Adrenal gland (tissue), 5 donors: ENCODE results near the gene DTD1.

Source experiments
- POLR2A ChIP-seq, 2 donors: fragments of 450-650 bp; IDR thresholded peaks; one replicate each; pipeline ENCODE4 v1.6.1; 2017; ENCODE audit warnings: antibody characterized with exemption in 2 of 2, mild to moderate bottlenecking in 2 of 2, moderate library complexity in 1 of 2
- TF ChIP-seq, protein P1 (sequence below), 6 experiments: fragments of 450-650 bp in 4 of 6; fragments of 200-600 bp in 2 of 6; sonication (generic) in 1 of 6; IDR thresholded peaks; 1 replicate in 5 of 6; 2 replicates in 1 of 6; pipeline versions ENCODE4 v1.5.1 to v1.8.0; 2016 to 2021; ENCODE audit warnings: antibody characterized with exemption in 6 of 6, mild to moderate bottlenecking in 2 of 6, moderate library complexity in 1 of 6
- donor health status: DM: no; HTN: no; CAD: no.

DNA sequence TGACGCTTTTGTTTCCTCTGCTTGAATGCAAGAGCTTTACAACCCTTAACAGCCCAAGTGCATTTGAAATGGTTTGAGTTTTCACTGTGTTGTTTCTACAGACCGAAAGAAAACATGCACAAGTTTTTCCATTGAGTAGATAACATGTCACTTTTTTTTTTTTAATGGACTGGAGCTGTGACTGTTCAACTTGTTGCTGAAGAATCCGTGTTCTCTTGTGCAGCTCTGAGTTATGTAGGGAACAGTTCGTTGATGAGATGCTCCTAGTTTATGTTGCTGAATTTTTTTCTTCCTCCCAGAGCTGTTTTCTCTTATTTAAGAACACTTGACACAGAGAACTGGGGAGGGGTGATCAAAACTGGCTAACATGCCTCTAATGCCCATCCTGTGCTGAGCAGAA lies 89.3 kb downstream of the DTD1 start:
- TF ChIP-seq, protein P1, sequence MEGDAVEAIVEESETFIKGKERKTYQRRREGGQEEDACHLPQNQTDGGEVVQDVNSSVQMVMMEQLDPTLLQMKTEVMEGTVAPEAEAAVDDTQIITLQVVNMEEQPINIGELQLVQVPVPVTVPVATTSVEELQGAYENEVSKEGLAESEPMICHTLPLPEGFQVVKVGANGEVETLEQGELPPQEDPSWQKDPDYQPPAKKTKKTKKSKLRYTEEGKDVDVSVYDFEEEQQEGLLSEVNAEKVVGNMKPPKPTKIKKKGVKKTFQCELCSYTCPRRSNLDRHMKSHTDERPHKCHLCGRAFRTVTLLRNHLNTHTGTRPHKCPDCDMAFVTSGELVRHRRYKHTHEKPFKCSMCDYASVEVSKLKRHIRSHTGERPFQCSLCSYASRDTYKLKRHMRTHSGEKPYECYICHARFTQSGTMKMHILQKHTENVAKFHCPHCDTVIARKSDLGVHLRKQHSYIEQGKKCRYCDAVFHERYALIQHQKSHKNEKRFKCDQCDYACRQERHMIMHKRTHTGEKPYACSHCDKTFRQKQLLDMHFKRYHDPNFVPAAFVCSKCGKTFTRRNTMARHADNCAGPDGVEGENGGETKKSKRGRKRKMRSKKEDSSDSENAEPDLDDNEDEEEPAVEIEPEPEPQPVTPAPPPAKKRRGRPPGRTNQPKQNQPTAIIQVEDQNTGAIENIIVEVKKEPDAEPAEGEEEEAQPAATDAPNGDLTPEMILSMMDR (IDR thresholded peaks at IDR 0.05) = no peak
- TF ChIP-seq POLR2A (IDR thresholded peaks at IDR 0.05) = no peak
